SK-N-MC (cell line): ENCODE measurements around the gene TRIM33.

Source experiments
- EZH2 ChIP-seq: fragments of 200-600 bp; sonication (generic); IDR thresholded peaks from one replicate; pipeline ENCODE4 v1.6.1; 2017; ENCODE audit warnings: antibody characterized with exemption
- FOXP2 ChIP-seq: optimal IDR thresholded peaks from 2 replicates; pipeline ENCODE3; 2011; ENCODE audit warnings: mild to moderate bottlenecking, moderate library complexity; ENCODE audit not compliant: insufficient read depth; ENCODE audit errors: extremely low read length, control extremely low read depth
- POLR2AphosphoS5 ChIP-seq: IDR thresholded peaks from 2 replicates; pipeline ENCODE4 v1.6.1; 2012; ENCODE audit warnings: mild to moderate bottlenecking, low read depth, low read length, borderline replicate concordance

DNA sequence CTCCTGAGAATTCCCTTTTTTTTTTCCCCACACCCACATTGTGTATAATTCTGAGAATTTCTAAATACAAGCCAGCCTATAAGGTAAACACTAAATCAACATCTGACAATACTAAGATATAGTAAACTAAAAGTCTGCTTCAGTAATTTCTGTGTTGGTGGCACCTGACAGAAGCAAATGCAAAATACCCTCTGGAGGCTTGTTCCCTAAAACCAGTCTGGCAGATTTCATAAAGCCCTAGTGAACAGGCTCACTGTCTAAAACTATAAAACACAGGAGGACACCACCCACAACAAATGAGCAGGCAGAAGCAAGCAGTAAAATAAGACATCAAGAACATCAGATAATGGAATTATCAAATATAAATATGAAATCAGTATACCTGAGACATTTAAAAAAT, 11.5 kb downstream of the TRIM33 start:
- no peak for TF ChIP-seq POLR2AphosphoS5
- TF ChIP-seq EZH2: no peak
- no peak for TF ChIP-seq FOXP2
